NAMALWA (cell line): ENCODE data around the gene LRRTM4.
"Not testable (repeated sequence)": the region's sequence is repeated elsewhere in the genome, so short reads cannot be mapped to it uniquely, and the experiment has no call there.

Source experiments
- DNase-seq: peaks from one replicate; pipeline ENCODE4 v3.0.0-alpha.2; 2015; ENCODE audit warnings: low spot score

The LRRTM4 gene

GRCh38 chr2:76737607-76738006 lies 784.6 kb downstream of the LRRTM4 start:
- no peak for DNase-seq

GRCh38 chr2:76733736-76734135 lies 788.4 kb downstream of the LRRTM4 start:
- no peak for DNase-seq

DNA sequence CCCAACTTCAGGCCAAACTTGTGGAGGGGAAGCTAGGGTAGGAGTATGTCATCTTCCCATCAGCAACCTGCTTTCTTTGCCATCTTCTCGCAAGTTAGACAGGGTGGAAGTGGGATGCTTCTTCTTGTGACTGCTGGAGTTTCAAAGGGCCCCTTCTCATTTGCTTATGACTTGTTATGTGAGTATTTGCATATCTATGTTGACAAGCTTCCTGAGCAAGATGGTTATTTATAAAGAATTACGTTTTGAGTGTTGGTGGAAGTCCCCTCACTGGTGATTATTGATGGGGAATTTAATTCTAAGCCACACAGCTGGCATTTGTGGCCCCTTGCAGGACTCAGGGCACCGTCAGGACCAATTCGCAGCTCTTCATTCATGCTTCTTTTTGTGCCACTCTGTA lies 791.0 kb downstream of the LRRTM4 start:
- DNase-seq = peak; percentile 48

DNA sequence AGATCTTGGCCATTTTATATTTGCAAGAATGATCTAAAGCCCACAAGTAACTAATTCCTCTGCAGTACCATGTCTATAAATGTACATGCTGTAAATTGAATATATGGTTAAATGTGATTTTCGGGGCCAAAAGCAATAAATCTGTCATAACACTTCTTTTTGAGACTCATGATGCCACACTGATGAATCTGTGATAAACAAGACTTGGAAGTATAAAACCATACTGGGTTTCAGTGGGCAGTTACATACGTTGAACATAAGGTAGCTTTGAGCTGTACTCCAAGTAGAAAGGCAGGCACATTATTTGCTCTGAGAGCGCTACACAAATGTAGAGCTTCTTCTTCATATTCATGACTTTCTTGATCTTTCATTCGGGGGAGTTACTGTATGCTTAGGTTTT lies 792.2 kb downstream of the LRRTM4 start:
- DNase-seq = no peak

- DNase-seq = no peak
Observed at GRCh38 chr2:76721226-76721625, 801.0 kb downstream of the LRRTM4 start.

DNA sequence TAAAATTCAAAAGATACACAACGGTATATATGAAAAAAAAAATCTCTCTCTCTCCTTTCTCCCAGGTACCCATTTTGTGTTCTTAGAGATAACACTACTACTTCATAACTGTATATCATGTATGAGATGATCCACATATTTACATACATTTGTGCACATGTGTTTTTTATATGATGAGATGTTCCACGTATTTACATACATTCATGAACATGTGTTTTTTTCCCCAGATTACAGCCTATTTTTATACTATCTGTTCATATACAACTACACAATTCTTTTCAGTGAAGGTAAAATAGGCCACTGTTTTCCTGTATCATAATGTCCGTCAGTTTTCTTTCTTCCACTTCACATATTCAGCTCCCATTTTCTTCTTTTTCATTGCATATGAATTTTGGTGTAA lies 808.9 kb downstream of the LRRTM4 start:
- DNase-seq = no peak

DNA sequence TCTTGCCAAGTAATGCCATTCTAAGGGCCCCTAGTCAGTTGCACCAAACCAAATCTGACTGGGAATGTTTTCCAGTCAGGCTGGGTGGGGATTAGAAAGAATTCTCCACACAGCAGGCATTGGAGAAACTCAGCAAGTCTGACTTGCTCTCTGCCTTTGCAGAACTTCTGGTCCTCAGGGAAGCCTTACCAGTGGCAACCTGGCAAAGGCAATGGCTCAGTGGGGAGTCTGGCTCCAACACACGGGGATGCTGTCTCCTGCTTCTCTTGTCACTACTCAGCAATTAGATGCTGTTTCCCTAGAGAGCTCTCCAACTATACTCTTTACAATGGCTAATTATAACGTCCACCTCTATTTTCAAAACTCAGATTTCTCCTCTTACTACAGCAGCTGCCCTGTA lies 810.7 kb downstream of the LRRTM4 start:
- no peak for DNase-seq

GRCh38 chr2:76700894-76701293 lies 821.3 kb downstream of the LRRTM4 start:
- DNase-seq = no peak

DNA sequence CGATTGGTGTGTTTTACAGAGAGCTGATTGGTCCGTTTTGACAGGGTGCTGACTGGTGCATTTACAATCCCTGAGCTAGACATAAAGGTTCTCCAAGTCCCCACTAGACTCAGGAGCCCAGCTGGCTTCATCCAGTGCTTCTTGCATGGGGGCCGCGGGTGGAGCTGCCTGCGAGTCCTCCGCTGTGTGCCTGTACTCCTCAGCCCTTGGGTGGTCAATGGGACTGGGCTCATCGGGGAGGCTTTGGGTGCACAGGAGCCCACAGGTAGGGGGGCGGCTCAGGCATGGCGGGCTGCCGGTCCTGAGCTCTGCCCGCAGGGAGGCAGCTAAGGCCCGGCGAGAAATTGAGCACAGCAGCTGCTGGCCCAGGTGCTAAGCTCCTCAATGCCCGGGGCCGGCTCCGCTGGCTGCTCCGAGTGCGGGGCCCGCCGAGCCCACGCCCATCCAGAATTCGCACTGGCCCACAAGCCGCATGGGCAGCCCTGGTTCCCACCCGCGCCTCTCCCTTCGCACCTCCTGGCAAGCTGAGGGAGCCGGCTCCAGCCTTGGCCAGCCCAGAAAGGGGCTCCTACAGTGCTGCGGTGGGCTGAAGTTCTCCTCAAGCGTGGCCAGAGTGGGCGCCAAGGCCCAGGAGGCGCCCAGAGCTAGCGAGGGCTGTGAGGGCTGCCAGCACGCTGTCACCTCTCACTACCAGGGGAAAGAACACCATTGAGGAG lies 824.0 kb downstream of the LRRTM4 start:
- DNase-seq = not testable (repeated sequence)
